HL-60 (cell line): ENCODE data around the gene PCSK4.

Experiments used
- DNase-seq, 2 experiments: peaks; one replicate each; pipeline ENCODE4 v3.0.0-alpha.2; 2010 to 2020; ENCODE audit warnings: low read depth in 1 of 2, low spot score in 1 of 2
- H3K27ac ChIP-seq: fragments of 250-450 bp; sonication (Bioruptor Pico); replicated peaks from 2 replicates; pipeline ENCODE4 v1.5.1; 2020; ENCODE audit warnings: mild to moderate bottlenecking, moderate library complexity
- H3K27me3 ChIP-seq: fragments of 250-450 bp; sonication (Bioruptor Pico); 2 replicates; pipeline ENCODE4 v1.5.1; 2021; ENCODE audit warnings: mild to moderate bottlenecking, moderate library complexity; ENCODE audit not compliant: insufficient read depth, poor library complexity, severe bottlenecking
- H3K4me3 ChIP-seq: replicated peaks from 2 replicates; pipeline ENCODE4 v1.5.1; 2011; ENCODE audit warnings: mild to moderate bottlenecking, control low read depth, low read length; ENCODE audit not compliant: insufficient read depth
- CTCF ChIP-seq: IDR thresholded peaks from one replicate; pipeline ENCODE4 v1.5.1; 2011; ENCODE audit warnings: low read length, control low read depth, inconsistent platforms; ENCODE audit not compliant: insufficient read depth
- GABPA ChIP-seq: IDR thresholded peaks from 2 replicates; pipeline ENCODE4 v1.6.1; 2012; ENCODE audit warnings: low read depth
- POLR2AphosphoS5 ChIP-seq: IDR thresholded peaks from 2 replicates; pipeline ENCODE4 v1.6.1; 2012; ENCODE audit warnings: low read depth
- REST ChIP-seq: IDR thresholded peaks from 2 replicates; pipeline ENCODE4 v1.6.1; 2012; ENCODE audit warnings: low read depth; ENCODE audit not compliant: insufficient replicate concordance
- SPI1 ChIP-seq: IDR thresholded peaks from 2 replicates; pipeline ENCODE4 v1.6.1; 2012; ENCODE audit warnings: low read depth, mild to moderate bottlenecking, borderline replicate concordance

PCSK4 gene

GRCh38 chr19:1460033-1460995, 29.8 kb downstream of the PCSK4 start:
- H3K4me3 ChIP-seq: no peak overlapping the region
- DNase-seq: no peak
- TF ChIP-seq POLR2AphosphoS5: no peak
- no peak for TF ChIP-seq GABPA
- TF ChIP-seq SPI1: no peak
- no peak for TF ChIP-seq REST
- TF ChIP-seq CTCF: no peak
- H3K27me3 ChIP-seq: peaks cover 29% of the 10 kb centered on the region
- no peak overlapping the region for H3K27ac ChIP-seq

GRCh38 chr19:1459479-1459878, 30.7 kb downstream of the PCSK4 start:
- Histone ChIP-seq H3K4me3 (no peak overlapping the region), H3K27ac (no peak overlapping the region), H3K27me3 (peaks cover 33% of the 10 kb centered on the region)
- TF ChIP-seq CTCF (no peak), SPI1 (peak; percentile 27; the same call in 1 of the 2 replicates)
- no peak for DNase-seq

GRCh38 chr19:1457892-1458291, 32.3 kb downstream of the PCSK4 start:
- DNase-seq: no peak
- TF ChIP-seq GABPA (no peak), POLR2AphosphoS5 (no peak)
- Histone ChIP-seq H3K27me3 (peaks cover 46% of the 10 kb centered on the region), H3K4me3 (no peak overlapping the region), H3K27ac (no peak overlapping the region)

GRCh38 chr19:1457031-1457739, 33.0 kb downstream of the PCSK4 start:
- DNase-seq: no peak
- TF ChIP-seq POLR2AphosphoS5 (no peak), CTCF (no peak), GABPA (no peak), REST (no peak), SPI1 (no peak)
- Histone ChIP-seq H3K27me3 (peaks cover 53% of the 10 kb centered on the region), H3K27ac (no peak overlapping the region), H3K4me3 (no peak overlapping the region)
